HEK293T (cell line): Measurements from ENCODE around the gene CLDN24.

Experiments
- CTCF ChIA-PET: fragments of 350-600 bp; formaldehyde crosslinking; extraction: SDS; loops from one replicate; lab custom pipeline; 2021; ENCODE audit warnings: antibody characterized with exemption, inconsistent platforms; lab: Yijun Ruan, JAX
- POLR2A ChIA-PET: fragments of 350-600 bp; formaldehyde crosslinking; extraction: SDS; loops from one replicate; lab custom pipeline; 2020; ENCODE audit warnings: antibody characterized with exemption, inconsistent platforms; lab: Yijun Ruan, JAX
- DNase-seq: peaks from one replicate; pipeline ENCODE4 v3.0.0; 2012; ENCODE audit warnings: mixed read lengths; ENCODE audit errors: extremely low spot score
- ARNT ChIP-seq: fragments of 450-650 bp; IDR thresholded peaks from 2 replicates; pipeline ENCODE4 v1.6.1; 2017; ENCODE audit warnings: mild to moderate bottlenecking
- BHLHE40 ChIP-seq: fragments of 450-650 bp; IDR thresholded peaks from 2 replicates; pipeline ENCODE4 v1.6.1; 2016; ENCODE audit warnings: mild to moderate bottlenecking, moderate library complexity, borderline replicate concordance
- CTBP1 ChIP-seq: fragments of 450-650 bp; IDR thresholded peaks from 2 replicates; pipeline ENCODE4 v1.6.1; 2016; ENCODE audit warnings: borderline replicate concordance
- ELF4 ChIP-seq: fragments of 450-650 bp; IDR thresholded peaks from 2 replicates; pipeline ENCODE4 v1.6.1; 2017; ENCODE audit warnings: antibody characterized with exemption
- FOXA1 ChIP-seq: fragments of 450-650 bp; IDR thresholded peaks from 2 replicates; pipeline ENCODE4 v1.6.1; 2016; ENCODE audit warnings: mild to moderate bottlenecking
- FOXK2 ChIP-seq: fragments of 450-650 bp; IDR thresholded peaks from 2 replicates; pipeline ENCODE4 v1.6.1; 2016; ENCODE audit warnings: mild to moderate bottlenecking
- FOXM1 ChIP-seq: fragments of 450-650 bp; IDR thresholded peaks from 2 replicates; pipeline ENCODE4 v1.6.1; 2017; ENCODE audit warnings: mild to moderate bottlenecking, borderline replicate concordance
- HDGF ChIP-seq: fragments of 450-650 bp; IDR thresholded peaks from 2 replicates; pipeline ENCODE4 v1.6.1; 2017; ENCODE audit warnings: antibody characterized with exemption, borderline replicate concordance
- L3MBTL2 ChIP-seq: fragments of 450-650 bp; conservative IDR thresholded peaks from 2 replicates; pipeline ENCODE4 v1.6.1; 2016; ENCODE audit warnings: mild to moderate bottlenecking
- LEF1 ChIP-seq: fragments of 450-650 bp; IDR thresholded peaks from 2 replicates; pipeline ENCODE4 v1.6.1; 2017; ENCODE audit warnings: mild to moderate bottlenecking, borderline replicate concordance
- NFRKB ChIP-seq: fragments of 450-650 bp; IDR thresholded peaks from 2 replicates; pipeline ENCODE4 v1.6.1; 2016; ENCODE audit warnings: mild to moderate bottlenecking, moderate library complexity
- SP1 ChIP-seq: fragments of 450-650 bp; IDR thresholded peaks from 2 replicates; pipeline ENCODE4 v1.6.1; 2017
- SUZ12 ChIP-seq: fragments of 450-650 bp; IDR thresholded peaks from 2 replicates; pipeline ENCODE4 v1.6.1; 2016; ENCODE audit warnings: mild to moderate bottlenecking
- TARDBP ChIP-seq: fragments of 450-650 bp; IDR thresholded peaks from 2 replicates; pipeline ENCODE4 v1.6.1; 2016
- ZNF384 ChIP-seq: fragments of 450-650 bp; IDR thresholded peaks from 2 replicates; pipeline ENCODE4 v1.6.1; 2016
- TF ChIP-seq, protein P1 (sequence below): fragments of 450-650 bp; IDR thresholded peaks from 2 replicates; pipeline ENCODE4 v1.6.1; 2016

Gene CLDN24

DNA sequence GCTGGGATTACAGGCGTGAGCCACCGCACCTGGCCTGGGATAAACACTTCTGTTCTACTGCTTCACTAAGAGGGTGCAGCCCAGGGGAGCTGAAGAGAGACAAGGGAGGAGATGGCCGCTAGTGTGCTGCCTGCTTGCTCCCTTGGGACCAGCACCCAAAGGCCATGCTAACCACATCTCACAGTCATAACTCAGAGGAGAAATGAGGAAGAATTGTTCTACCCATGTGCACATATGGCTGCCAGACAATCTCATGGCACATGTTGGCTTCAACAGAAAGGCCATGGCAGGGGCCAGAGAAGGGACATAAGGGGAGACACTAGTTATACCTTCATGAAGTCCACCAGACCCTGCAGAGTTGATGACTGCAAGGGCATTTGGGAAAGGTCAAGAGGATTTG is 24.6 kb downstream of the CLDN24 start:
- POLR2A ChIA-PET = no interaction called here
- no peak for DNase-seq
- CTCF ChIA-PET = no interaction called here
- TF ChIP-seq LEF1 (no peak), CTBP1 (no peak), ARNT (no peak), NFRKB (no peak), BHLHE40 (no peak), FOXK2 (no peak), ZNF384 (no peak), FOXM1 (no peak), ELF4 (no peak), HDGF (no peak), SUZ12 (no peak), TARDBP (no peak), L3MBTL2 (no peak), FOXA1 (no peak), SP1 (no peak)
- TF ChIP-seq, protein P1, sequence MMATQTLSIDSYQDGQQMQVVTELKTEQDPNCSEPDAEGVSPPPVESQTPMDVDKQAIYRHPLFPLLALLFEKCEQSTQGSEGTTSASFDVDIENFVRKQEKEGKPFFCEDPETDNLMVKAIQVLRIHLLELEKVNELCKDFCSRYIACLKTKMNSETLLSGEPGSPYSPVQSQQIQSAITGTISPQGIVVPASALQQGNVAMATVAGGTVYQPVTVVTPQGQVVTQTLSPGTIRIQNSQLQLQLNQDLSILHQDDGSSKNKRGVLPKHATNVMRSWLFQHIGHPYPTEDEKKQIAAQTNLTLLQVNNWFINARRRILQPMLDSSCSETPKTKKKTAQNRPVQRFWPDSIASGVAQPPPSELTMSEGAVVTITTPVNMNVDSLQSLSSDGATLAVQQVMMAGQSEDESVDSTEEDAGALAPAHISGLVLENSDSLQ = no peak

GRCh38 chr4:183295711-183296110 is 26.5 kb downstream of the CLDN24 start:
- no peak for TF ChIP-seq FOXM1
- no peak for TF ChIP-seq ARNT
- no peak for TF ChIP-seq ZNF384
- no peak for TF ChIP-seq L3MBTL2
- TF ChIP-seq SP1 = no peak
- TF ChIP-seq TARDBP = no peak
- no peak for TF ChIP-seq HDGF
- TF ChIP-seq FOXK2 = no peak
- no peak for TF ChIP-seq BHLHE40
- TF ChIP-seq LEF1 = no peak
- no peak for TF ChIP-seq FOXA1
- TF ChIP-seq CTBP1 = no peak
- TF ChIP-seq SUZ12 = no peak
- TF ChIP-seq, protein P1 = no peak
- no peak for TF ChIP-seq NFRKB
- TF ChIP-seq ELF4 = no peak
- POLR2A ChIA-PET = no interaction called here
- DNase-seq = no peak
- CTCF ChIA-PET = no interaction called here

DNA sequence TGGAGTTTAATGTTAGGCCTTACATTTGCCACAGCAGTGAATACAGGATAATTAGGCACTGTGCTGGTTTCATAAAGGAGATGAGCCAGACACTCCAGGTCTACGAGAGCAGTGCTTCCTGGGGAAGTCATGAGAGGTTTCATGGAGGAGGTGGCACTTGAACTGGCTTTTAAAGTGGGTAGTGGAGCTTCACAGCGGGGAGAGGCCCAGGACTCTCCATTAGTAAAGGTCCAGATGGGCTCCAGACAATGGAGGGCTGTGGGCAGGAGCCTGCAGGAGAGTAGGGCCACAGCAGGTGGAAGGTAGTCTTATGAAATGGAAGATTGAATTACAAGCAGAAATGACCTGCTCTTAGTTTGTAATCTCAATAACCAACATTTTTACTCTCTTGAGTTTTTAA is 31.2 kb downstream of the CLDN24 start:
- CTCF ChIA-PET = no interaction called here
- no peak for DNase-seq
- POLR2A ChIA-PET = no interaction called here
- TF ChIP-seq LEF1 (no peak), CTBP1 (no peak), BHLHE40 (no peak), SUZ12 (no peak), ARNT (no peak)
- TF ChIP-seq, protein P1 = no peak

DNA sequence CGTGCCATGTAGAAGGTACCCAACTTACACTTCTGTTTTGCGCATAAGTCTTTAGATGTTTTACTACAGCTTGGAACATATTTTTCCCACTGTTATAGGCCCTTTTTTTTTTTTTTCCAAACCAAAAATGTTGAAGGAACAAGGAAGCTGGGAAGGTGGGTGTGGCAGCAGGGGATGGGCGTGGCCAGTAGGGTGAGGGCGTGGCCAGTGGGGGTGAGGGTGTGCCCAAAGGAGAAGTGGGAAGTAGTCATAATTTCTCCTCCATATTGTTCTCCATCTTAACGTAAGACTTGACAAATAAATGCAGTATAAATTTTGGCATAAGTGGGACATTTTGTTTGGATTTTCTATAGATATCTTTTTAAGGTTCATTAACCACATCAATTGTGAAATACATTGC is 32.5 kb downstream of the CLDN24 start:
- CTCF ChIA-PET = interaction anchor here (0.5 to 0.6 kb wide), 2 partner anchors 95 to 1252 kb away, joined by 3 to 5 read pairs; no protein-coding TSS in a partner anchor
- peak; percentile 10 for DNase-seq
- POLR2A ChIA-PET = no interaction called here
- TF ChIP-seq SP1 (no peak), BHLHE40 (no peak), HDGF (no peak), FOXA1 (no peak)
- TF ChIP-seq, protein P1 = no peak

DNA sequence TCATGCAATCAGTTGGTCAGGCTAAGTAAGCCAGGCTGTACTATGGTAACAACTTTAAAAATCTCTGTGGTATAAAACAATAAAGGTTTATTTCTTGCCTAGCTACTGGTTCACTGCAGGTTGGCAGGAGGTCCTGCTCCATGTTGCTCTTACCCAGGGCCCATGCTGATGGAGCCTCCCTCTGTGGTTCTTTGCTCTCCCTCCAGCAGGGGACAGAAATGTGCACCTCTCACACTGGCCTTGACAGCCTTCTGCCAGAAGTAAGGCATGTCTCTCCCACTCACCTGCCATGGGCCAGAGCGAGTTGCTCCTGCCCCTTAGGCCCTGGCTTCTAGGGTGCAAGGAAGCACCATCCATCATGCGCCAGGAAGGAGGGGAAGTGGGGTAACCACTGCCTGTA is 33.3 kb downstream of the CLDN24 start:
- TF ChIP-seq SP1 = no peak
- no peak for TF ChIP-seq ZNF384
- no peak for TF ChIP-seq HDGF
- TF ChIP-seq, protein P1 = no peak
- TF ChIP-seq TARDBP = no peak
- no peak for TF ChIP-seq FOXK2
- TF ChIP-seq CTBP1 = no peak
- no peak for TF ChIP-seq ARNT
- TF ChIP-seq FOXM1 = no peak
- no peak for TF ChIP-seq BHLHE40
- TF ChIP-seq L3MBTL2 = no peak
- no peak for TF ChIP-seq ELF4
- TF ChIP-seq SUZ12 = no peak
- no peak for TF ChIP-seq FOXA1
- TF ChIP-seq NFRKB = no peak
- POLR2A ChIA-PET = no interaction called here
- DNase-seq = no peak
- CTCF ChIA-PET = interaction anchor here (0.6 kb wide), 1 partner anchor 95 kb away, joined by 3 read pairs; no protein-coding TSS in a partner anchor
